ENCODE measurements around the gene MRPL22.
A peak's percentile ranks its signal among the peaks of the same experiment; 100 is the strongest.
"Not testable (repeated sequence)": the region's sequence is repeated elsewhere in the genome, so short reads cannot be mapped to it uniquely, and the experiment has no call there.

MRPL22 gene

DNA sequence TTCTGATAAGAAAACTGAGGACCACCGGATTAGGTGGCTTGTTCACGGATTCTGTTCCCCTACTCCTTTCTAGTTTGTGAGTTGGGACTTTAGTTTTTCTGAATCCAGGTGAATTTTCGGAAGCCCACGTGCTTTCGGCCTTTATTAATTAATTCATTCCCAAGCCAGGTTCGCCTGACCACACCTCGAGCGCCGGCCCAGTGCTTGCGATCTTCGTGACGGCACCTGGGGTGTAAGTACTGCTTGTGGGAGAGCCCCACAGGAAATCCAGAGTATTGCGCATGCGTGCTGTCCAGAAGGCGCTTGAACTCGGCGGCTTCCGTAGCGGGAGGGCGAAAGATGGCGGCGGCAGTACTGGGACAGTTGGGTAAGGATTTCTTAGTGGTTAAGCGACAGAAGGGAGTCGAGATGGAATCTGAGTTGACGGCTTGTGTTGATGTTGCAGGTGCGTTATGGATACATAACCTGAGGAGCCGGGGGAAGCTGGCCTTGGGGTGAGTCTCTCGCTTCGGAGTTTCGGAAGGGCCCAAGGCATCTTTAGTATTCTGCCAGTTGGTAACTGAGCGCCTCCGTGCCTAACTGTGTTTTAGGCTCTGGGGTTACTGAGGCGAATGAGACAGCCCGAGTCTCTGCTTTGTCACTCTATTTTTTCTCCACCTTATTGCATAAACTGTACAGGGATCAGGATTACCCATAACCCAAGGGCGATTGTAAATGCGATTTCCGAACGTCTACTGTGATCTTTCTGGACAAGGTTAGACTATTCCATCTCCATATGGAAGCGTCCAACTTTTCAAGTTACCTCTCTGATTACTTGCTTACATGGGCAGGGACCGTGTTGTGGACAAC is at the start of gene MRPL22:
Gene MRPL22 (plus strand): TSS at position 302 of the 849 bp plus-strand sequence. CDS start 38 bp downstream, at position 340.
- DNase-seq (ENCODE audit: low read depth in 3 of 3) = peak; percentile 89 to 94 (median 92)

DNA sequence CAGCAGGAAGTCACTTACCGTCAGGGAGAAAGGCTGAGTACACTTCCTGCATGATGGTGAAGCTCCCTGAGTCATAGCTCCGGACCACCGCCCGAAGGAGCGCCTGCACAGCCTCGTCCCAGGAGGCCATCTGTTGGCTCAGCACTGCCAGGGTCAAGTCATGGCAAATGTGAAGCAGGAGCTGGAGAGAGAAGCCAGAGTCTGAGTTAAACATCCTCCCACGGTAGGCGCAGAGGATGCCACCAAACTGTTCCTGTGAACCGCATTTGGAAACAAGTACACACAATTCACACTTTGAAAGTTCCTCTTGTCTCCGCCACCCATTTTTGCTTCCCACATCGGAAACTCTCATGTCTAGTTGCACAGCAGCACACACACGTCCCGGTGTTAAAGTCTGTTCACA is 48.5 kb upstream of the MRPL22 start:
- DNase-seq (ENCODE audit: low read depth in 3 of 3) = no peak

DNA sequence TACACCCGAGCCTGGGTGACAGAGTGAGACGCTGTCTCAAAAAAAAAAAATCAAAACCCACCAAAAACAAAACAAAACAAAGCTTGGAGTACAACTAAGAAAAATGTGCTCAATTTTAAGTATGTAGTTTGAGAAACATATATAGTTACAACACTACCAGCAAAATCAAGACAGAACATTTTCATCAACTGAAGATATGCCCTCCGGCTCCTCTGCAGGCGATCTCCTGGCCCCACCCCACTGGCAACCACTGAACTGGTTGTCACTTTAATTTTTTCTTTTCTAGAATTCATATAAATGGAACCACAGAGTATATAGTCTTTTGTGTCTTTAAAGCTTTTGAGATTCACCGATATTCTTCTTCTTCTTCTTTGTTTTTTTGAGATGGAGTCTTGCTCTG is 47.5 kb upstream of the MRPL22 start:
- DNase-seq (ENCODE audit: low read depth in 3 of 3) = no peak

DNA sequence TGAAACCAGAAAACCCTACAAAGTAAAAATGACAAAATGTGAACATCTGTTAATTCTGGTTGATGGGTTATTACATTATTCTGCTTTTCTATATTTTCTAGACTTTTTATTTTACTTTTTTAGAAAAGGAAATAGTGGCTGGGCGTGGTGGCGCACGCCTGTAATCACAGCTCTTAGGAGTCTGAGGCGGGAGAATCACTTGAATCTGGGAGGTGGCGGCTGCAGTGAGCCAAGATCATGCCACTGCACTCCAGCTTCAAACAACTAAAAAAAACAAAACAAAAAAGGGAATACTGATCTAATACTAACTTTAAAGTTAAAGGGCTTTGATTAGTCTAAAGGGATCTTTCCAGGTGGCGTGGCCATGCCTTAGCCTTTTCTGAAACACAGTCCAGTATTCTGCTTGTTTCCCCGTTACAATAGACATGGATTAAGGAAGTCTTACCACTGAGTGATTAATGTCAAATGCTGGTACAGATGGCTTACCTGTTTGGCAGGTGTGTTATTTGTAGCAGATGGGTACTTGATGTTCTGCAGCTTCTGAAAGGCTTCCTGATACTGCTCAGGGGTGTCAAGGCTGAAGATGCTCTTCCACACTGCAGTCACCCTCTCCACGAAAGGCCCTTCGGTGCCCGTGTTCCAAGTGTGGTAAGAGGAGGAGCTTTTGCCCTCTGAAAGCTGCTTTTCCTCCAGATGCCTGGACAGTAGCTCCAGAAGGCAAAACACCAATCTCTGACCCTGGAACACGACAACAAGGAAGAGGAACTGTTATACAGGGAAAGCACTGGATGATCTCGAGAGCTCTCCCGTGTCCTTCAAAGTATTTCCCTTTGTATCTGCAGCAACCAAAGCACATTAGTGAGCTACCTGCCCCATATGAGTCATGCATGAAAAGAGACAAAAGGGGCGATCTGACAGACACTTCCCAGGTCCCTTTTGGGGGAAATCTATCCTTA is 45.0 kb upstream of the MRPL22 start:
- DNase-seq (ENCODE audit: low read depth in 3 of 3) = no peak

DNA sequence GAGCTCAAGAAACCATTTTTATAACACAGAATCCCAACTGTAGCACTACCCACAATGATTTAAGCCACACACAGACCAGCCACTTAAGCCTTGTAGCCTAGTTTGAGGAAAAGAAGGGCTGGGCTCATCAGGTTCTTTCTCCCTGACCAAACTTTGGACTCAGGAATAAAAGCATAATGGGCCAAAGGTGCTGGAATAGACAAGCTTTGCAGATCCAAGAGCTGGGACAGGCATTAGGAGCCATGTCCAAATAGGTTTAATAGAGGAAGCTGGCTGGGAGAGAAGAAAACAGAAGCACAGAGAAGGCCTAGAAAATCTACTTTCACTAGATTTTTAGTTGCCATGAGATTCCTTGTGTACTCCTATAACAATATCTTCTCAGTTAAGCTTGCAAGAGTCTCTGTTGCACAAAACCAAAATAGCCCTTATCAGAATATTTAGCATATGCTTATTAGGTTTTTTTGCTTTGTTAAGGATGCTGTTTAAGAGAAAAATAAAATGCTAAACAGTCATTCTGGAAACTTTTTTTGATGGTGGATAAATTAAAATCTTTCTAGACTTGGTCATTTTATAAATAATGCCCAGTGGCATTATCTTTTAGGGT is 44.2 kb upstream of the MRPL22 start:
- no peak for DNase-seq (ENCODE audit: low read depth in 3 of 3)

DNA sequence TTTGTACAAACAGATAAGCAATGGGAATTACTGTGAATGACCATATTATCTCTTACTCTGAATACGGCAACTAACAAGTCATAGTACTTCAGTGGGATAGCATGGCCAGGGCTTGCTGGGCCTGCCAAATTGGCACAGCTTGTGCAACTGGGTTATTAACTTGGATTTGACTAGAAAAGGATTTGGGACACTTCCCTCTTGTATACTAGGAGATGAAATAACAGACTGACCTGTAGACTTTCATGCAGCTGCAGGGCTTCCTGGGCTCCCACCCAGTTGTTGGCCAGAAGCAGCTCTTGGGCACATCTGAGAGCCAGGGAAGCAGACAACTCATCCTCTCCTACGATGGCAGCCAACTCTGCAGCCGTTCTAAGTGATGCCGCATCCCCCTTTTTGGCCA is 42.7 kb upstream of the MRPL22 start:
- DNase-seq (ENCODE audit: low read depth in 3 of 3) = no peak

DNA sequence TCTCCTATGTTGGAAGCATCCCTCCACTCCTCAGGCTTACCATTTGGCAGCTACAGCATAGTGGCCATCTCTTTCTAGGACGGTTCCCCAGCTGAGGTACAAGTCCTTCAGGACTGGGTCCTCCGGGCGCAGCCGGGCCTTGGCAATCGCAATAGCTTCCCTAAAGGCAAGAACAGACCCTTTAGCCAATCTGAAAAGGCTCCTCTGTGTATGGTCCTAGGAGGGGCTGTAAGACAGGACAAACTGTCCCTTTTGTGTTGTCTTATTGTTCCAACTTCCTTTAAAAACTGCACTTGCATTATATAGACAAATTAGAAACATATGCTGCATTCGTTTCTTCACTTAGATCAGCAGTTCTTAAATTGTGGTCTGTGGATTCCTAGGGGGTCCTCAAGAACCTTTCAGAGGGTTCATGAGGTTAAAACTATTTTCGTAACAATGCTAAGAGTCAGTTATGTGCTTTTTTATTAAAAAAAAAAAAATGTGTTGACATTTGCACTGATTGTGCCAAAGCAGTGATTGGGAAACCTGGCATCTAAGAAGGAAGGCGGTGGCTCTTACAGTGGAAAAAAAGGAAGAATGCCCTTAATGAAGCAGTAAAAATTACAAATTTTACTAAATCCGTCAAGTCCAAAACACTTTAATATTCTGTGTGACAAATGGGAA is 41.6 kb upstream of the MRPL22 start:
- DNase-seq (ENCODE audit: low read depth in 3 of 3) = no peak

DNA sequence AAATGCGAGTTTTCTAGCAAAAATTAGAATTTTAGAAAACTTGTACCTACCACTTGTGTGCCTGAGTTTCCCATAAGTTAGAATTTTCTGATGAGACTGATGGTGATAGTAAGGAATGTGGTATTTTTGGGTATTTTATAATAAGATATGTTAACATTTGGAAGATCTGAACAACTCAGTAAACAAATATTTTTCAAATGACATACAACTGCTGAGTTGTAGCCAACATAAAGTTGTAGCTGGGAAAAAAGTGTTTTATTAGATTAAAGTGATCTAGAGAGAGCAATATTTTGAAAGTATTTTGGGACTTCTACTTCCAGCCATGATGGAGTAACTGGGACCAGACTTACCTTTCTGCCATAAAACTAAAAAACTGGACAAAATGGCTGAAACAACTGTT is 40.8 kb upstream of the MRPL22 start:
- no peak for DNase-seq (ENCODE audit: low read depth in 3 of 3)

DNA sequence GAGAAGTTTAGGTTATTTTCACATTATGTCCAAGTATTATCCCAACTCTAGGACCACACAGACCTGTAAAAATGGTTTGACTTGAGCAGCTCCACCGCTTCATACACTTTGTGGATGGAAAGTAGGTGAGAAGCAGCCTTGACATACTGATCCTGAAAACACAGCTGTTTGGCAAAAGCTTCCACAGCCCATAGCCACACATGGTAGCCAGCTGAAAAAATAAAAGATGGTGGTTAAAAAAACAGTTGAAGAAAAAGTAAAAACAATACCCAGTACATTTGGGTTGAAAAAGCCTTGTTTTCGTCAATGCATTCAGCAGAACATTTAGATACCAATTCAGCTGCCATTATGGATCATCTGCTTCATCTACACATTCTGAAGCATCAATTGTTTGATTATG is 39.6 kb upstream of the MRPL22 start:
- no peak for DNase-seq (ENCODE audit: low read depth in 3 of 3)

DNA sequence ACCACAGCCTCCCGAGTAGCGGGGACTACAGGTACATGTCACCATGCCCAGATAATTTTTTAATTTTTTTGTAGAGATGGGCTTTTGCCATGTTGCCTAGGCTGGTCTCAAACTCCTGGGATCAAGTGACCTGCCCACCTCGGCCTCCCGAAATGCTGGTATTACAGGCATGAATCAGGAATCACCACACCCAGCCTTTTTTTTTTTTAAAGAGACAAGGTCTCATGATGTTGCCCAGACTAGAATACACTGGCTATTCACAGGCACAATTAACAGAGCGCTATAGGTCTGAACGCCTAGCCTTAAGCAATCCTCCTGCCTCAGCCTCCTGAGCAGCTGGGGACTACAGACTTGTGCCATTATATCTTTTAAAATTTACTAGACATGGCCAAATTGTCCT is 39.0 kb upstream of the MRPL22 start:
- no peak for DNase-seq (ENCODE audit: low read depth in 3 of 3)

DNA sequence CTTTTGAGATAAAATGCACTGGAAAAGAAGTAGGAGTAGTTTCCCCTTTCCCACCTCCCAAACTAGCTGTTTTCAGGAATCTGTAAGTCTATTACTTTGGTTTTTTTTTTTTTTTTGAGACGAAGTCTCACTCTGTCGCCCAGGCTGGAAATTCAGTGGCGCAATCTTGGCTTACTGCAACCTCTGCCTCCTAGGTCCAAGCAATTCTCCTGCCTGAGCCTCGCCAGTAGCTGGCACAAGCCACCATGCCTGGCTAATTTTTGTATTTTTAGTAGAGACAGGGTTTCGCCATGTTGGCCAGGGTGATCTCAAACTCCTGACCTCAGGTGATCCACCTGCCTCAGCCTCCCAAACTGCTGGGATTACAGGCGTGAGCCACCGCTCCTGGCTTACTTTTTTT is 35.3 kb upstream of the MRPL22 start:
- DNase-seq (ENCODE audit: low read depth in 3 of 3) = not testable (repeated sequence)

DNA sequence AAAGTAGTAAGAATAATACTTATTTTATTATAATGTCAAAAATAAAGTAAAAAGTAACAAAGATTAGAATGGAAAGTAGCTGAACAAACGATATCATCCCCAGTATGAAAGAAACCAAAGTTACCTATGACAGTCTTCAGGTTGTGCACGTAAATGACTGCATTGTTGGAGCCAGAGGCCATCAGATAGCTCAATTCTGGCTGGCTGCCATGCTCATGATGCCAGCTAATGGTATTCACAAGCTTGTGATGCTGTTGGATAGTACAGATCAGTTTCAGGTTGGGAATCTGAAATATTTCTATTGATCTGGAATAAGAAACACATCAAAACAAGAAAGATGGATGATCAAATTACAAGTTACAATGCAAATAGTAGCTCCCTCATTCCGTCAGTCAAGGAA is 24.0 kb upstream of the MRPL22 start:
- DNase-seq (ENCODE audit: low read depth in 3 of 3) = no peak

DNA sequence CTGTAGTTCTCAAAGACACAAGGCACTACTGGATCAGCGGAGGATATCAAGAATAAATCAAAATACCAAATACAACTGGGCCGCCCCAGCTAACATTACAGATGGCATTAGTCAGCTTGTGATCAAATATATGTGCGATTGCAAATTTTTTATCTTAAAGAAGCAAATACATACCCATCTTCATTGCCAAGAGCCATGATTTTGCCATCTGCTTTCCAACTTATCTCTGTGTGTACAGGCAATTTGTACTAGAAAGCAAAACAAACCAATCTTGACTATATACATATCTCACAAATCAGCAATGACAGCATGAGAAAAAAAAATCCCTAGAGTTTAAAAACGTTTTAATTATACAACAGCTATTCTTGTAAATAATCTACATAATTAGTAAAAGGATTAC is 23.1 kb upstream of the MRPL22 start:
- DNase-seq (ENCODE audit: low read depth in 3 of 3) = no peak

DNA sequence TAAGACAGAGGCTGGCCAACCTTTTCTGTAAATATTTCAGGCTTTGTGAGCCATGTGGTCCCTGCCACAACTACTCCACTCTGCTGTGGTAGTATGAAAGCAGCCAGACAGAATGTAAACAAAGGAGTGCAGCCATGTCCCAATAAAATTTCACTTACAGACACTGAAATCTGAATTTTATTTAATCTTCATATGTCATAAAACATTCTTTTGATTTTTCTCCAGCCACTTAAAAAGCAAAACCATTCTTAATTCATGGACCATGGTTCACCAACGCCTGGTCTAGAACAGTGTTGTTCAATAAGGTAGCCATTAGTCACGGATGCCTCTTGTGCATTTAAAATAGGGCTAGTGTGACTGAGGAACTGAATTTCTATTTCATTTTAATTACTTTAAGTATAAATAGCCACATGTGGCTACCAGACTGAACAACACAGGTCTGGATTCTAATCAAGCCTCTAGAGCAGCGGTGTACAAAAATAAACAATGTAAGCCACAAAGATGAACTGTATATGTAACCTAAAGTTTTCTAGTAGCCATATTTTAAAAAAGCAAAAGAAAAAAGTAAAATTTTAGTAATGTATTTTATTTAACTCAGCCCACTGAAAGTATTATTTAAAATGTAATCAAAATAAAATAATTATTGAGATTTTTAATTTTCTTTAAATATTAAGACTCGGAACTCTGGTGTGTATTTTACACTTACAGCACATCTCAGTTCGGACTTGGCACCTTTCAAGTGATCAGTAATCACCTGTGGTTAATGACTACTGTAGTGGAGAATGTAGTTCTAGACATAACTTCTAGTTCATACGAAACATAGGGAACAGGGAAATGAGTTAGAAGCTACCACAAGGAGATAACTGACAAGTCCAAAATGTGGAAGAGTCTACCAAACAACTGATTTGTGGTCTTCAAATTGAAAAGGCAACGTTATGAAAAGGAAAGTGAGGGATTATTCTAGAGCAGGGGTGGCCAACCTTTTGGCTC is 17.1 kb upstream of the MRPL22 start:
- DNase-seq (ENCODE audit: low read depth in 3 of 3) = no peak

DNA sequence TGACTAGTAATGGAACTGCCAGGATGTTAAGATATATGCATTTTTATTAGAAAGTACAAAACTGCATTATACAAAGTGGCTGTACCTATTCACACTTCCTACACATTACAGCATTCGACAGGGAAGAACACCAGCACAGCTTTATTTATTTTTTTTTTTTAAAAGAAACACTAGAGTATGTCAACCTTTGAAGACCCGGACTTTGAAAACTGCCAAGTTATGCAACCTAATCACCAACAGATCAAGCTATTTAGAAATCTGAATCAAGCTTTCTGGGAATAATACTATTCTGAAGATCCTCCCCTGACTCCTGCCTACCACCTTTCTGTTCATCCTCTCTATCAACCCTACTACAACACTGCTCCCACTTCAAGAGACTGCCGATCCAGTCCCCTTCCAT is 7.3 kb upstream of the MRPL22 start:
- no peak for DNase-seq (ENCODE audit: low read depth in 3 of 3)

DNA sequence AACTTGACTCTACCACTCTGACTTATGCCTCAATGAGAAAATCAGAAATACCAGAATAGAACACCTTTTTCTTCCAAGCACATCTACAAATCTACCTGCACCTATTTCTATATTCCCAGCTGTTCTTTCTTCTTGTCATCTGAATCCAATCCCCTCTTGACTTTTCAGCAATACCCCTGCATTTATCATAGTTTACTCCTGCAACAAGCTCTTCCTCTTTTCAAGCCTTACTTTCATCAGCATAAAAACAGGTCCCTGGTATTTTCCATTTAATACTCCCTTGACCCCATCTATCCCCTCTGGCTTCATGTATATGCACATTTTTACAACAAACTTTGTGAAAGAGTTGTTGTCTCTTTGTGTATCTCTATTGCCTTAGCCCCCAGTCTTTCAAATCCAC is 6.0 kb upstream of the MRPL22 start:
- DNase-seq (ENCODE audit: low read depth in 3 of 3) = no peak

DNA sequence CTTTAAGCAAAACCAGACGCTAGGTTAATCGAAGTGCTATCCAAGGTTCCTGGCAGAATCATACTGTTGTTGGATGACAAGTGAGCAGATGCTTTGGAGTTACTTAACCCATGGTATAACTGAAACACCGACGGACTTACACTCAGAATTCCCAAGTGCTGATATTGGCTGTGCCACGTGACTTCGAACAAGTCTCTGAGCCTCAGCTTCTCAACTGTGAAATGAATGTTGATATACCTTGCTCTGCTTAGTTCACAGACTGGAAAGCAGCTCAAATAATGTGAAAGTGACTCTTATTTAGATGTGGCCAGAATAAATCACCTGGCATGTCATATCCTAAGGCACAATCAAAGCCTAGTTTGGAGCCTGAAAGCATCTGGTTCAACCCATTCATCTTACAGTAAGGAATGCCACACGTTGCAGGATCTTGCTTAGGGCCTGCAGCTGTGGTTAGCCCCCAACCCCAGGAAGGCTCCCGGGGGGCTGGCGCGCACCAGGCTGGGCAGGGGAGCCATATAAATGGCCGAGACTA is 3.6 kb upstream of the MRPL22 start:
- DNase-seq (ENCODE audit: low read depth in 3 of 3) = no peak

DNA sequence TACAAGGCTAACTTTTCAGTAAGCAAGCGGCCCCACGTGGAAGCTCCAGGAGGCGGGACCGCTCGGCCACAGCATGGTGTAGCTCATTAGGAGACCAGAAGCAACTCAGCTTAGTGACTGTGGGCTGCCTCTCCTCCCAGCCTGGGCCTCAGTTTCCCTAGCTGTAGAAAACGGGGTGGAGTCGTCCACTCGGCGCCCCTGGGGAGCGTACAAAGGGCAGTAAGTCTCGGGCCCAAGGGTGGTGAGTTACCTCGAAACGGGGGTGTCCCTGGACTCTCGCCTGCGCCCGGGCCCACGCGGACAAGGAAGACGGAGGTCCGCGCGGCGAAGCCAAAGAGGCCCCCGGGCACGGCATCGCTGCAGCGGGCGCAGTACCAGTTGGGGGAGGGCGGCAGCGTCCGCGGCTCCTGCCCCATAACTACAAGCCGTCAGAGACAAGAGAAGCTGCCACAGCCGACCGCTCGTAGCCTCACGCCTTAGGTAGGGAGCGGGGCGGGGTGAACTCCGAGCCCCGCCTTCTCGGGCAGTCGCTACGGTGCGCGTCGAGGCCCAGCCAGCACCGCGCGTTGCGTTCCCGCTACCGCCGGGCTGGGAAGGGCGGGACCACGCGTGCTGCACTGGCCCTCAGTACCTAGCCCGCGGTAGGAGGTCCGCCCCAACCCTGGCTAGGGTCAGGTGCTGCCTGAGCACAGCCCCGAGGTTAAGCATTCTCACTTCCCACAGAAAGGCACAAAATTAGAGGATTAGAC is 3.0 kb upstream of the MRPL22 start, which contains the start of gene GEMIN5:
Gene GEMIN5 (minus strand): TSS at position 494 of the 749 bp plus-strand sequence. CDS start 78 bp downstream, at position 416.
- DNase-seq (ENCODE audit: low read depth in 3 of 3) = peak; percentile 65 to 82 (median 71)

DNA sequence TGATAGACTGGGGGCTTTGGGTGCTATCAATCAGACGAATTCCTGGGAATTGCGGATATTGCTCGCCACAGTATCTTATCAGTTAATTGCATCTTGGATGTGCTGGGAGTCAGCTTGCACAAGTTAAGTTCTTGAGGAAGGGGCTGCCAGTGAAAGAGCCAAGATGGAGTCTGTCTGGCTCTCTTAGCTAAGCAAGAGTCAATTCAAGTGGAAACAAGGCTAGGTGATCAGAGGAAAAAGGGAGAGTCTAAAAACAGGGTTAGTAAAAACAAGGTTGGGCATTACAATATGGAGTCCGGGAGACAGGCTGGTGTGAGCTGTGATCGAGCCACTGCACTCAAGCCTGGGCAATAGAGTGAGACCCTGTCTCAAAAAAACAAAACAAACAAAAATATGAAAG is 1.5 kb upstream of the MRPL22 start:
- not testable (repeated sequence) for DNase-seq (ENCODE audit: low read depth in 3 of 3)

All from stimulated activated CD4-positive, alpha-beta T cell treated with anti-CD3 and anti-CD28 coated beads, TNF-alpha, amount 100 ng/mL, for 24 hours (primary cell).